Muscle of back (tissue), 11 donors: ENCODE measurements around the gene PID1. TPM values are rescaled to one million over a fixed set of nuclear protein-coding genes. Genes with fewer than 3 reads are reported as not detected.
"Not testable (repeated sequence)": the region's sequence is repeated elsewhere in the genome, so short reads cannot be mapped to it uniquely, and the experiment has no call there.

Experiments used
- DNase-seq, 3 donors: peaks; one replicate each; pipeline versions ENCODE4 v3.0.0 to v3.0.0-alpha.2; 2013
- polyA plus RNA-seq, 10 donors: library from polyadenylated mRNA; unstranded; fragments of 120-200 nt; gene quantifications; one replicate each; pipeline ENCODE4 v1.2.1, GENCODE V29; 2013; ENCODE audit not compliant: insufficient read length in 10 of 10

PID1 gene
- polyA plus RNA-seq, 10 donors, result 21.7 to 49.7 (median 28.5) TPM

- DNase-seq, result no peak
Observed at GRCh38 chr2:229080172-229080571, 190.9 kb downstream of the PID1 start.

GRCh38 chr2:229076886-229077285 lies 194.2 kb downstream of the PID1 start:
- DNase-seq, result not testable (repeated sequence)

- DNase-seq, result no peak
Observed at GRCh38 chr2:229073935-229074334, 197.2 kb downstream of the PID1 start.

DNA sequence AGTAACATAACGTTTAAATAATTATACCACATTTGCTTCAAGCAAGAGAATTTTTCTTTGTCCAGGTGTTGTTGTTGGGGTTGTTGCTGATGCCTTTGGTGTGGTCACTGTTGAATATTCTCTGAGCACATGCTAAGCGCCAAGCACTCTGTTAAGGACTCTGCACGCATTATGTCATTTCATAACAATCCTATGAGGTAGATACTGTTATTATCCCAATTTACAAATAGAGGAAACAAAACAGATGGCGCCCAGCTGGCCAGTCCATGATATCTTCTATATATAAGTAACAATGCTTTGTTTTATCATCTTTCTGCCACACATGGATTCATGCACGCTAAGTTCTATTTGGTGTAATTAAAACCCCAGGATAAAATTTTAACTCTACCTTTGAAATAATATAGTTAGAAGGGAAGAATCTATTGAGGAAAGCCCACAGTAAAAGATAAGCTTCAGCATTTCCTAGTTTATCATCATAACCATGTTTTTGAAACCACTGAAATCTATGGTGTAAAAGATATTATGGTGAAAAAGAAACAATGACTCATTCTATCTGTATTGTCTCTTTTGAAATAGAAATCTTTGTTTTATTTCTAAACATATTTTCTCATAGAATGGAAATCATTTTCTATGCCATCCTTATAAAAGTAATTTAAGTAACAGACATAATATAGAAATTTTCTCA lies 199.7 kb downstream of the PID1 start:
- peak; percentile 38 to 67 (median 44) for DNase-seq

GRCh38 chr2:229066121-229066715 lies 204.9 kb downstream of the PID1 start:
- peak in 2 of 3 donors; percentile 51 to 59 for DNase-seq

DNA sequence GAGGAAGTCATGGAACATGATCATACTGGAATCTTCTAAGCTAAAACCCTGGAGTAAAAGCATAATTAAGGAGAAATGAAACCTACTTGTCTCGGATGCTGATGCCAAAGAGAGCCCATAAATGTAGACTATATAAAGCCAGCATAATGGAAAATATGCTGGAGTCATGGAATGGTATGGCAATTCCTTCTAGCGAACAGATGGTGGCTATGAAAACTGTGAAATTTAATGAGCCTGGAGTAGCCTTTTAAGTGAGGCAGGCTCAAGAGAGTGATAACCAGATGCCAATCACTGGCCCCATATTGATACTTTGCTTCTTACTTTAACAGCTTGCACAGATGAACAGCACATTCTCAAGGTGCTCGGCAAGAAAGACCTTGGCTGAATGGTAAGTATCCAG lies 206.3 kb downstream of the PID1 start:
- DNase-seq, result peak in 1 of 3 donors; percentile 48

GRCh38 chr2:229060147-229060546 lies 210.9 kb downstream of the PID1 start:
- DNase-seq, result no peak

DNA sequence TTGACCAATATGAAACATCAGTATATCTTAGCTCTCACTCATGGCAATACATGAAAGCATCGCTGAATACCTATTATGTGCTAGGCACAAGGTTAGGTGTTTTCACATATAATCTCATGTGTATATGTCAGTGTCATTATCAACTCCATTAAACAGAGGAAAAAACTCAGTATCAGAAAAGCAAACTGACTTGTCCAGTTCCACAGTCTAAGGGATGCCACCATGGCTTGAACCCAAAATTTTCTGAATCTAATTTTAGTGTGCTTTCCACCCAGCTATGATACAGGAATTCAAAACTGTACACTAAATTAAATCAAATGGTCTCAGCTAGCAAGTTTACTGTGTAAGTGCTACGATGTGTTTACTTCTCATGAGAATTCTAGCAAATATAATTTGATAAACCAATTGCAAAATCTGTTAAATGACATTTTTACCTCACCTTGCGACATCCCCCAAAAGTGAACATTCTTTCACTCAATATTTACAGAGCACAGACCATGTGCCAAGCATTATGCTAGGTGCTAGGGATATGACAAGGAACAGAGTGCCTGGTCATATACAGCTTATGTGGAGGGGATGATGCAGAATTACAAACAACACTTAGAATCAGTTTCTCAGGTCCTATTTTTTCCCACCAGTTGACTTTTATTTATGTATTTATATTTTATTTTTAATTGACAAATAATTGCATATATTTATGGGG lies 211.6 kb downstream of the PID1 start:
- DNase-seq, result no peak

GRCh38 chr2:229057976-229058553 lies 213.0 kb downstream of the PID1 start:
- DNase-seq, result no peak

GRCh38 chr2:229054311-229054710 lies 216.8 kb downstream of the PID1 start:
- no peak for DNase-seq

DNA sequence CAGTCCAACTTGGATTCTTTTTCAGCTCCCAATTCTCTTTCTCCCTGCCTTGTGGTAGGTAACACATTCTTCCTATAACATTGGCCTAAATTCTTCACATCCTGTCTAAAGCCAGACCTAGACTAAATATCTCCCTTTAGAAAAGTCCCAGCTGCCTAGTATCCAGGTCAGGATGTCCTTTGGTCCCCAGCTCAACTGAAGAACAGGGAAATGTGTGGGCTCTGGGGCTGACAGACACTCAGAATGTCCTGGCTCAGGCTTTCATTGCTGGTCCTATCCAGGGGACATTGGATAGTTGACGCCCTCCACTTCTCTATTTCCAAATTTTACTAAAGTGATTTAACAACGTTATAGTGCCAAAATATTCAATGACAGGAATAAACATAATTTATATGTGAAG lies 219.3 kb downstream of the PID1 start:
- DNase-seq, result no peak

DNA sequence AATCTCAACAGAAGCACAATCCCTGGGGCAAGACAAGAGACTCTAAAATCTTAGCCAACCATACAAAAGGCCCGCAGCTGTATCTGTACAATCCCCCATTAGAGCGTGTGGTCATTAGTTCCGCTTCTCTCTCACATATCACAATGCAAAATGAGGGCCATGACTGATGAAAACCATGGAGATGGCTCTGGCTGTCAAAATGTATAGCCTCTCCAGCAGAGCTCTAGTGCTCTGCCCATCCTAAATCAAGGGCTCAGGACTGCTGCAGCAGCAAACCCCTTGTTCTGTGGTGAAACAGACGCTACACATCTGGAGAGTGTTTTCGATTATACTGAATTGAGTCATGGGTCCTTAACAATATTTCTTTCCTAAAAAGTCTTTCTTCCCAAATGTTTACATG lies 221.0 kb downstream of the PID1 start:
- peak in 2 of 3 donors; percentile 26 to 63 for DNase-seq

DNA sequence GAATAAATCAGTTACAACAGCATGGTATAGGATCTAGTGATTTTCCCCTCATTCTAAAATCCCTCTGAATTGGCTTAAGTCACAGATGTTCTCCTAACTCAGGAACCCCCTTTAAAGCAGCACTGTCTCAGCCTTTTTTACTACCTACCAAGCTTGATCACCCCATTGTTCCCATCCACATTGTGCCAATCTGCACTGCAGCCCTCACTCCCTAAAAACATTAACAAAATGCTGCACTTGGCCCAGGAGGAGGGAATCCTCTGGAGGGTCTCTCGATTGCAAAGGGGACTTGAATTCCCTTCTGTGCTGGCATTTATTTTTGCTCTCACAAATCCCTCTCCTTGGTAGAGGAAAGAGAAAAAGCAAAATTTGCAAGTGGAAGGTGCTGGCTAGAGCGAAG lies 223.0 kb downstream of the PID1 start:
- DNase-seq, result no peak

DNA sequence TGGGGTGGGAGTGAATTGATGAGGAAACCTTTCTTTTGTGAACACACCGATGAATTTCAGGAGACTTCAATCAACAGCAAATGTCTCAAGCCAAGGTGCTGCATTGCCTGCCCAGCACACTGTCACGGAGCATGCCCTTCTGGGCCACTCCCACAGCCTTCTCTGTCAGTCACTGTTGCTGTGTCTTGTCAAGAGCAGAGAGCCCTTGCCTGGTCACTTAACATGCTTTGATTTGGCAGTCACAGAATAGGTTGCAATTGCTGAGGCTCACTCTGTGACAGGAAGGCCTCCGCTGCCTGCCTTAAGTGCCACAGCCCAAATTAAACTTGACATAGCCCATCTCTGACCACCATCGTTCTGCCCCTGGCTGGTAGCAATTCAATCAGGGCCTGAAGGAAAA lies 225.4 kb downstream of the PID1 start:
- DNase-seq, result no peak

DNA sequence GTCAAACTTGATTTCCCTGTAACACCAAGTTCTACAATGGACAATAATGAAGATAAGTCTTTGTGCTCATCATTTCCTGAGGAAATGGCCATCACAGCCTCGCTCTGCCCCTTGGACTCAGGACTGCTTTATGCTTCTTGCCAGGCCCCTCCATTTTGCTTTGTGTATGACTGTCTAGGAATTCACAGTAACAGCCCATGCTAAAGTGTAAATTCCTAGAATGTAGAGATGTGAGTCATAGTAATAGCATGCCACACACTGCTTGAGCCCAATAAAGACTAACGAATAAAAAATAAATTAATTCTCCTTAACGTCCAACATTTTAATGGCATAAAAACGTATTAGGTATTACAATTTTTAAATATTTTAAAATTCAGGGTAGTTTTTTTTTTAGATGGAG lies 226.5 kb downstream of the PID1 start:
- DNase-seq, result no peak

DNA sequence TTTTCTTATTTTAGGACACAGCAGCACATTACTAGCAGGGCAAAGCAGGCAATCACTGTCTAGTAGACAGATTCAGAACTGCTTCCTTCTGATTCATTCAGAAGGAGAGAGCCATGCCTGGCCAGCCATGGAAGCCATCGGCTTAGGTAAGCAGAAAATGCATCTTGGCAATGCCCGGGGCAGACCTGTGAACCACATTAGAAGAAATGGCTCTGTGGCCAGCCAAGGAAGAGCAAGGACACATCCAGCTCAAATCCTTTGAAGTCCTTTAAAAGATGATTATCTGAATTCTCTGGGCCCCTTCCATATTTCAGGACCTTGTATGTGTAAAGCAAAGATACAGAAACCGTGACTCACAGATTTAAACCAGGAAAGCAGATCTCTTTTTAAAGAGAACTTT lies 227.4 kb downstream of the PID1 start:
- peak in 1 of 3 donors; percentile 26 for DNase-seq

GRCh38 chr2:229042349-229042748 lies 228.7 kb downstream of the PID1 start:
- DNase-seq, result no peak

DNA sequence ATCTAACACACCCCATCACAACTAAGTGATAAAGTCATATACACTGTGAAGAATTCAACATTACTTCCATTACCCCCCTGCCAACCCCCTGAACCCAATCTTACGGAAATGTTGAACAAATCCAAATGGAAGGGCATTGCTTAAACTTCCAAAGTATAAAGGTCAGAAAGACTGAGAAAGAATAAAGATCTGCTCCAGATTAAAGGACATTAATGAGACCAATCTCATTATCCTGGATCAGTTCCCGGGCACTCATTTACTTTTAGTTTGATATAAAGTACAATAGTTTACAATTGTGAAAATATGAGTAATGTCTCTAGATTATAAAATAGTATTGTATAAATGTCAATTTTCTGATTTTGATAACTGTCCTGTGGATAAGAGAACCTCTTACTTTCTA lies 229.4 kb downstream of the PID1 start:
- DNase-seq, result no peak

DNA sequence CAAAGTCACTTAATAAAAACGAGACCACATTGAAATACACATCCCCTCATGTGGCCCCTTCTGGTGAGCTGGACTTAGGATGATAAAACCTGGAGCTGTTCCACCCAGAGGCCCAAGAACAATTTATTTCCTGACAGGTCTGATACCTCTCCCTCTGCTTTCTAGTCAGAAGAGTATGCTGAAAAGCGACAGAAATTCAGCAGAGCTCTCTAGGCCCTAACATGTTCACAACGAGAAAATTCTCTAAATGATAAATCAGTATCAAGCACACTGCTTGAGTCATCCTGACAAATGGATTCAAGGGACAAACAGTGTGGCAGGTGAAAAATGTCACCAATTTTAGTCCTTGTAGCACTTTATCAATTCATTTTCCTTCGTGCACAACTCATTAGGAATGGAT lies 233.5 kb downstream of the PID1 start:
- DNase-seq, result no peak

- no peak for DNase-seq
Observed at GRCh38 chr2:229033816-229034215, 237.3 kb downstream of the PID1 start.

DNA sequence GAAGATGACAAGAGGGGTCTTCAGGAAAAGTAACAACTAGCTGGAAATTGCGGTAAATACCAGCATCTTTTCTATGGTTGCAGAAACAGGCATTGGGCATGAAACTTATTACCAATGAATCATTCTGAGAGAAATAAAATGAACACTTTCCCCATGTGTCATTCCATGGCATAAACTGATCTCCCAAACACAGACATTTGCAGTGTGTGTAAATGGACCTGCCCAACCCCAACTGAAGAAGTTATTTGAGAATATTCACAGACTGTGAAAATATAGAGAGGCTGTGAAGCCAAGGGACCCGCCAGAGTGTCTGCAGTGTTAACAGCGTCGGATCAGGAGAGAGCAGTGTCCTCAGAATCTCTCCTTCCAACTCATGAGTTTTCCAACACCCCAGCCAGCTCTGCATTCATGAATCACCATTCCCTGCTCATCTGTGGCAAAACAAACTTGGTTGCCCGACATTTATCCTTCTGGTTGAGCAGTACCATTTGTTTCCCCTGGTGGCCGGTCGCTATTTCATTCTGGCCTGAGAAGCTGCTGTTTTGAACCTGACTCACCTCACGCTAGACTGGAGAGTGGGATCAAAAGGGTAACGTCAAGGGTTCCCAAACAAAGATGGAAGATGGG lies 238.4 kb downstream of the PID1 start:
- DNase-seq, result no peak

GRCh38 chr2:229027353-229028105 lies 243.6 kb downstream of the PID1 start:
- no peak for DNase-seq
